Measurements from ENCODE around the gene SAP25. TPM values are rescaled to one million over a fixed set of nuclear protein-coding genes. Genes with fewer than 3 reads are reported as not detected.

Gene SAP25
- total RNA-seq, 1 experiment from 2014 or later = 4.4 TPM

- TF ChIP-seq ATF3 (IDR thresholded peaks at IDR 0.05) (no peak), SP1 (IDR thresholded peaks at IDR 0.05; ENCODE audit: low read depth) (no peak), ELF1 (IDR thresholded peaks at IDR 0.05; ENCODE audit: borderline replicate concordance, low read depth) (no peak)
These were observed 588 bp downstream of the SAP25 start (continued) for GRCh38 chr7:100572949-100573675.

- H3K4me2 ChIP-seq (ENCODE audit: low read length) = peak overlapping the region; percentile 40
- H4K20me1 ChIP-seq (ENCODE audit: insufficient read depth) = no peaks in the 10 kb centered on the region
- peaks cover 17 to 48% of the 10 kb centered on the region in 2 experiments for H3K4me1 ChIP-seq (ENCODE audit: control insufficient read depth in 1 of 2, insufficient read depth in 2 of 2, low read length in 2 of 2)
- no peaks in the 10 kb centered on the region for H3K9me2 ChIP-seq (ENCODE audit: insufficient read depth)
- no peak for TF ChIP-seq REST (IDR thresholded peaks at IDR 0.05; ENCODE audit: low read depth)
- TF ChIP-seq POLR2AphosphoS5 (IDR thresholded peaks at IDR 0.05; ENCODE audit: low read depth, low read length) = no peak
- no peak for TF ChIP-seq ZNF274 (IDR thresholded peaks at IDR 0.05; ENCODE audit: low read depth, low read length)
- no peak for TF ChIP-seq ELF1 (IDR thresholded peaks at IDR 0.05; ENCODE audit: borderline replicate concordance, low read depth)
- TF ChIP-seq ZFX (IDR thresholded peaks at IDR 0.05) = no peak
- no peak for TF ChIP-seq EGR1 (IDR thresholded peaks at IDR 0.05; ENCODE audit: low read depth)
- TF ChIP-seq CTCF (IDR thresholded peaks at IDR 0.05 in 2 of 3, conservative IDR thresholded peaks at IDR 0.05 in 1 of 3; ENCODE audit: borderline replicate concordance in 1 of 3, insufficient read depth in 1 of 3, low read depth in 2 of 3, low read length in 2 of 3) = no peak
- TF ChIP-seq MAX (IDR thresholded peaks at IDR 0.05) = no peak
- intact Hi-C loops (cut with micrococcal nuclease) = no loop called here
- H3K9ac ChIP-seq (ENCODE audit: low read length) = no peak overlapping the region
- H3K27me3 ChIP-seq (ENCODE audit: insufficient read depth, low read length) = no peaks in the 10 kb centered on the region
- H3K9me3 ChIP-seq (ENCODE audit: control insufficient read depth in 1 of 2, insufficient read depth in 1 of 2, low read depth in 1 of 2, low read length in 2 of 2) = no peaks in the 10 kb centered on the region
- DNase-seq (ENCODE audit: low read depth, low spot score) (no peak), ATAC-seq (no peak)
- H3K79me2 ChIP-seq (ENCODE audit: insufficient read depth, low read length) = no peaks in the 10 kb centered on the region
- ChIA-PET CTCF (interaction anchor here (1.0 kb wide), 1 partner anchor 12 kb away, joined by 5 read pairs; no protein-coding TSS in a partner anchor), POLR2A (no interaction called here), RAD21 (ENCODE audit: low non-redundant PET in 1 of 2, low total read pairs in 2 of 2, uncharacterized antibody in 2 of 2, unreplicated experiment in 2 of 2) (no interaction called here)
- H3K27ac ChIP-seq (ENCODE audit: low read depth, low read length) = peak overlapping the region; percentile 10; the same call in 1 of the 2 replicates
- no peak overlapping the region for H3K4me3 ChIP-seq (replicated peaks in 1 of 2; ENCODE audit: low read depth in 1 of 2, low read length in 2 of 2)
- BruUV-seq (replicated peaks) = no TSS peak
- no peak overlapping the region for H2AFZ ChIP-seq (ENCODE audit: low read depth, low read length, poor library complexity, severe bottlenecking)
- H3K36me3 ChIP-seq (ENCODE audit: control insufficient read depth in 1 of 2, insufficient read depth in 2 of 2, low read length in 2 of 2) = peaks cover 0 to 2% of the 10 kb centered on the region in 2 experiments; a peak in 1 of 4 replicates
These were observed 1.3 kb downstream of the SAP25 start for GRCh38 chr7:100572281-100572948.

Data from HCT116 (cell line).